H1 (cell line): ENCODE measurements around the gene PDE1C. TPM values are rescaled to one million over a fixed set of nuclear protein-coding genes. Genes with fewer than 3 reads are reported as not detected.

ENCODE experiments used
- CTCF ChIA-PET: fragments of 300-600 bp; sonication (Branson Sonifier 250); formaldehyde crosslinking; loops from one replicate; lab custom pipeline; 2021; ENCODE audit not compliant: partially characterized antibody; lab: Charles Lee
- POLR2A ChIA-PET: fragments of 300-600 bp; sonication (Branson Sonifier 250); formaldehyde crosslinking; loops from one replicate; lab custom pipeline; 2021; ENCODE audit warnings: inconsistent platforms; ENCODE audit not compliant: partially characterized antibody; lab: Charles Lee
- DNase-seq, 2 experiments: peaks; one replicate each; pipeline versions ENCODE4 v3.0.0 to v3.0.0-alpha.2; 2010 to 2022; ENCODE audit warnings: low spot score in 2 of 2, low read depth in 1 of 2, mixed read lengths in 1 of 2
- FAIRE-seq: peaks from 2 replicates; lab custom pipeline; 2011; peaks lifted over from hg19 to GRCh38; lab: Jason Lieb, UNC
- H2AFZ ChIP-seq: 2 replicates; pipeline ENCODE4 v1.8.1; 2012; ENCODE audit warnings: low read length, inconsistent platforms
- H2AK5ac ChIP-seq: 2 replicates; pipeline ENCODE4 v1.6.1; 2013; ENCODE audit warnings: low read depth, low read length
- H2BK120ac ChIP-seq: replicated peaks from 2 replicates; pipeline ENCODE3; 2013; ENCODE audit warnings: low read depth, low read length, inconsistent platforms
- H2BK12ac ChIP-seq: 2 replicates; pipeline ENCODE4 v1.6.1; 2013; ENCODE audit warnings: low read depth, low read length
- H2BK15ac ChIP-seq: 2 replicates; pipeline ENCODE4 v1.6.1; 2013; ENCODE audit warnings: low read length
- H2BK20ac ChIP-seq: 2 replicates; pipeline ENCODE4 v1.6.1; 2013; ENCODE audit warnings: low read length
- H2BK5ac ChIP-seq: 2 replicates; pipeline ENCODE4 v1.6.1; 2013; ENCODE audit warnings: low read depth, low read length
- H3K14ac ChIP-seq: 2 replicates; pipeline ENCODE4 v1.6.1; 2013; ENCODE audit warnings: inconsistent platforms; ENCODE audit not compliant: insufficient read length
- H3K18ac ChIP-seq: 2 replicates; pipeline ENCODE4 v1.6.1; 2013; ENCODE audit warnings: low read length; ENCODE audit errors: extremely low read depth
- H3K23ac ChIP-seq: 2 replicates; pipeline ENCODE4 v1.6.1; 2013; ENCODE audit warnings: inconsistent platforms; ENCODE audit not compliant: insufficient read length
- H3K23me2 ChIP-seq: 2 replicates; pipeline ENCODE4 v1.6.1; 2013; ENCODE audit warnings: low read depth, low read length
- H3K27ac ChIP-seq: 2 replicates; pipeline ENCODE4 v1.6.1; 2011; ENCODE audit warnings: low read depth, low read length, inconsistent platforms
- H3K27me3 ChIP-seq, 4 experiments: replicated peaks in 1 of 4; 1 replicate in 1 of 4; 2 replicates in 3 of 4; pipeline versions ENCODE4 v1.6.1 to v1.8.1; 2011 to 2013; ENCODE audit warnings: low read length in 3 of 4, mild to moderate bottlenecking in 3 of 4, inconsistent platforms in 2 of 4, mixed read lengths in 2 of 4, moderate library complexity in 1 of 4; ENCODE audit not compliant: control insufficient read depth in 3 of 4, insufficient read depth in 3 of 4; ENCODE audit errors: extremely low read depth in 1 of 4
- H3K36me3 ChIP-seq, 4 experiments: 2 replicates each; pipeline versions ENCODE4 v1.6.1 to v1.8.1; 2011 to 2013; ENCODE audit warnings: mild to moderate bottlenecking in 4 of 4, low read length in 3 of 4, moderate library complexity in 2 of 4, control low read depth in 1 of 4, inconsistent platforms in 1 of 4; ENCODE audit not compliant: insufficient read depth in 4 of 4, control insufficient read depth in 2 of 4
- H3K4ac ChIP-seq: replicated peaks from 2 replicates; pipeline ENCODE3; 2013; ENCODE audit warnings: low read length, low read depth, mixed read lengths, inconsistent platforms; ENCODE audit not compliant: insufficient read length
- H3K4me1 ChIP-seq, 4 experiments: replicated peaks in 1 of 4; 1 replicate in 1 of 4; 2 replicates in 3 of 4; pipeline versions ENCODE4 v1.6.1 to v1.8.1; 2011 to 2013; ENCODE audit warnings: low read length in 3 of 4, inconsistent platforms in 2 of 4, mixed read lengths in 1 of 4; ENCODE audit not compliant: insufficient read depth in 4 of 4, control insufficient read depth in 3 of 4
- H3K4me2 ChIP-seq, 2 experiments: 2 replicates each; pipeline versions ENCODE4 v1.6.1 to v1.8.1; 2011 to 2013; ENCODE audit warnings: low read depth in 2 of 2, low read length in 2 of 2, control low read depth in 1 of 2, inconsistent platforms in 1 of 2, mild to moderate bottlenecking in 1 of 2; ENCODE audit not compliant: insufficient read depth in 1 of 2
- H3K4me3 ChIP-seq, 4 experiments: fragments of 200-600, 300-600 bp in 1 of 4; sonication (generic), shearing (Covaris generic), sonication (Bioruptor Twin) in 1 of 4; 2 replicates each; pipeline versions ENCODE4 v1.5.1 to v1.8.1; 2011 to 2016; ENCODE audit warnings: low read length in 4 of 4, low read depth in 3 of 4, control low read depth in 2 of 4, inconsistent platforms in 2 of 4, mild to moderate bottlenecking in 2 of 4, mixed read lengths in 1 of 4, moderate library complexity in 1 of 4; ENCODE audit not compliant: insufficient read depth in 2 of 4; ENCODE audit errors: extremely low read depth in 1 of 4
- H3K56ac ChIP-seq: replicated peaks from 2 replicates; pipeline ENCODE3; 2013; ENCODE audit warnings: low read depth, mild to moderate bottlenecking, mixed read lengths, low read length, inconsistent platforms; ENCODE audit not compliant: insufficient read length
- H3K79me1 ChIP-seq: 2 replicates; pipeline ENCODE4 v1.6.1; 2013; ENCODE audit warnings: low read depth, low read length, control low read depth
- H3K79me2 ChIP-seq, 2 experiments: 2 replicates each; pipeline versions ENCODE4 v1.6.1 to v1.8.1; 2012 to 2013; ENCODE audit warnings: low read length in 2 of 2, mild to moderate bottlenecking in 2 of 2, inconsistent platforms in 1 of 2; ENCODE audit not compliant: insufficient read depth in 2 of 2, control insufficient read depth in 1 of 2
- H3K9ac ChIP-seq, 4 experiments: replicated peaks in 1 of 4; 1 replicate in 1 of 4; 2 replicates in 3 of 4; pipeline versions ENCODE4 v1.6.1 to v1.8.1; 2011 to 2013; ENCODE audit warnings: low read depth in 3 of 4, low read length in 3 of 4, control low read depth in 2 of 4, mild to moderate bottlenecking in 2 of 4, moderate library complexity in 2 of 4, inconsistent platforms in 1 of 4; ENCODE audit errors: extremely low read depth in 1 of 4
- H3K9me3 ChIP-seq, 2 experiments: 2 replicates each; pipeline versions ENCODE4 v1.6.1 to v1.8.1; 2012 to 2013; ENCODE audit warnings: mild to moderate bottlenecking in 2 of 2, moderate library complexity in 2 of 2, control low read depth in 1 of 2, inconsistent platforms in 1 of 2, low read depth in 1 of 2, low read length in 1 of 2, mixed read lengths in 1 of 2; ENCODE audit not compliant: insufficient read depth in 2 of 2
- H4K20me1 ChIP-seq, 2 experiments: replicated peaks in 1 of 2; 2 replicates each; pipeline versions ENCODE3 to v1.8.1; 2011 to 2013; ENCODE audit warnings: inconsistent platforms in 2 of 2, low read length in 2 of 2, mild to moderate bottlenecking in 1 of 2; ENCODE audit not compliant: insufficient read depth in 2 of 2, control insufficient read depth in 1 of 2
- H4K5ac ChIP-seq: 2 replicates; pipeline ENCODE4 v1.6.1; 2013; ENCODE audit warnings: low read length, low read depth, mixed read lengths, inconsistent platforms; ENCODE audit not compliant: insufficient read length
- H4K8ac ChIP-seq: 2 replicates; pipeline ENCODE4 v1.8.0; 2013; ENCODE audit warnings: mild to moderate bottlenecking, moderate library complexity, low read length, inconsistent platforms; ENCODE audit not compliant: insufficient read depth; ENCODE audit errors: extremely low read depth
- H4K91ac ChIP-seq: replicated peaks from 2 replicates; pipeline ENCODE3; 2013; ENCODE audit warnings: low read length, mixed read lengths, inconsistent platforms; ENCODE audit not compliant: insufficient read length
- BACH1 ChIP-seq: IDR thresholded peaks from 2 replicates; pipeline ENCODE4 v1.6.1; 2012; ENCODE audit warnings: low read length, improper control_type of control experiment
- KDM1A ChIP-seq: fragments of 200-600, 300-600 bp; sonication (generic); IDR thresholded peaks from 2 replicates; pipeline ENCODE4 v1.7.1; 2016; ENCODE audit warnings: mild to moderate bottlenecking, low read length, borderline replicate concordance
- KDM5A ChIP-seq: fragments of 200-600 bp; IDR thresholded peaks from 2 replicates; pipeline ENCODE4 v1.7.1; 2012; ENCODE audit warnings: mild to moderate bottlenecking, low read length, inconsistent platforms, mixed read lengths
- SP4 ChIP-seq: IDR thresholded peaks from 2 replicates; pipeline ENCODE4 v1.6.1; 2012; ENCODE audit warnings: low read length, inconsistent platforms
- WGBS, 2 experiments: shearing (Covaris generic) in 1 of 2; methylation state at CpG; one replicate each; pipeline versions ENCODE4 v1.1.6 to v1.1.7; 2013 to 2015; ENCODE audit warnings: low lambda C conversion rate in 2 of 2, mixed read lengths in 2 of 2, inconsistent platforms in 1 of 2, low coverage in 1 of 2, missing lambda C conversion rate in 1 of 2; ENCODE audit not compliant: insufficient replicate concordance in 2 of 2, insufficient coverage in 1 of 2, insufficient read length in 1 of 2; ENCODE audit errors: extremely low coverage in 1 of 2, missing lambda C conversion rate in 1 of 2; 5-methylcytosine and 5-hydroxymethylcytosine counted together
- polyA plus RNA-seq, 7 experiments: library from polyadenylated mRNA; depleted of rRNA in 3 of 7; stranded (reverse) in 5 of 7; unstranded in 2 of 7; fragments of >200 nt in 5 of 7; fragments of 200-250 nt in 2 of 7; gene quantifications; 1 replicate in 5 of 7; 2 replicates in 1 of 7; 4 replicates in 1 of 7; pipeline versions ENCODE4 v1.2.1 to v1.2.3, GENCODE V29; 2011 to 2013; ENCODE audit warnings: missing spikeins in 2 of 7, mixed read lengths in 2 of 7
- total RNA-seq: library from RNA; stranded (reverse); fragmentation: NEBNext Ultra II Directional; extraction: Animal tissue kit (Norgen Biotek cat#: 25700); gene quantifications from 2 replicates; pipeline ENCODE4 v1.2.1, GENCODE V29; 2021

Gene PDE1C
- total and polyA plus RNA-seq, 2 of the 8 experiments (the other 6 are each of a cell fraction or from before 2014, with no cell fraction given), result 0.11 to 1.1 TPM

DNA sequence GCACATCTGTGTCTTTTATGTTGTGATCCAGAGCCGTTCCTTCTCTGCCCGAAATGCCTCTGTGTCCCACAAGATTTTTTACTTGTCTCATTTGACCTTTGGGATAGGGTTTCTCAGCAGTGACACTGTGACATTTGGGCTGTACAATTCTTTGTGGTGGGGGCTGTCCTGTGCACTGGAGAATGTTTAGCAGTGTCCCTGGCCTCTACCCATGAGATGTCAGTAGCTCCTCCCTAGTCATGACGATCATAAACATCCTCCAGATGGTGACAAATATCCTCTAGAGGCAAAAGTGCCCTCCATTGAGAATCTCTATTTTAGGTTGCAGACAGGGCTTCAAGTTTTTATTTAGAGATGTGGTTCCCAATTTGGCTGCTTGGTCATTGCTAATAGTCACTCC is 291.9 kb downstream of the PDE1C start:
- Histone ChIP-seq H2BK5ac (no peak overlapping the region), H3K4me1 (no peaks in the 10 kb centered on the region), H3K9me3 (no peaks in the 10 kb centered on the region), H2AFZ (no peak overlapping the region), H3K4ac (no peak overlapping the region), H4K8ac (no peak overlapping the region), H3K4me3 (no peak overlapping the region), H4K20me1 (peaks cover 4% of the 10 kb centered on the region in 2 experiments), H3K27me3 (peaks cover 26 to 68% (median 58%) of the 10 kb centered on the region in 4 experiments), H2BK20ac (no peak overlapping the region), H3K23me2 (no peaks in the 10 kb centered on the region), H4K91ac (no peak overlapping the region), H2BK15ac (no peak overlapping the region), H3K79me2 (no peaks in the 10 kb centered on the region), H4K5ac (no peak overlapping the region), H3K23ac (no peak overlapping the region), H3K79me1 (no peaks in the 10 kb centered on the region), H2BK12ac (no peak overlapping the region), H2AK5ac (no peak overlapping the region), H3K27ac (no peak overlapping the region), H2BK120ac (no peak overlapping the region), H3K56ac (no peak overlapping the region), H3K36me3 (no peaks in the 10 kb centered on the region), H3K18ac (no peak overlapping the region), H3K9ac (no peak overlapping the region), H3K14ac (no peak overlapping the region), H3K4me2 (no peak overlapping the region)
- DNase-seq (no peak), FAIRE-seq (no peak)
- POLR2A ChIA-PET, result no interaction called here
- 88% methylated on average over 3 of the region's 3 CpGs; no CpG with 5 or more reads in 1 of the 2 experiments for WGBS, 2 experiments
- CTCF ChIA-PET, result no interaction called here
- TF ChIP-seq SP4 (no peak), BACH1 (no peak), KDM5A (no peak), KDM1A (no peak)
